K562 (cell line): ENCODE data around the gene PHACTR3. TPM values are rescaled to one million over a fixed set of nuclear protein-coding genes. Genes with fewer than 3 reads are reported as not detected.

Experiments used
- ATAC-seq: fragments of 200-7000 bp; cut with Tn5 transposase; 3 replicates; pipeline ENCODE4 v1.9.1; 2020; ENCODE audit warnings: moderate library complexity
- BruUV-seq: library from RNA; stranded (reverse); fragments of 400-500 nt; replicated peaks from 2 replicates; lab custom pipeline; 2021; lab: Mats Ljungman, UMichigan
- CTCF ChIA-PET: fragments of 300-600 bp; formaldehyde crosslinking; extraction: SDS; loops from one replicate; lab custom pipeline; 2021; ENCODE audit warnings: low intra/inter-chr PET ratio; lab: Yijun Ruan, JAX
- POLR2A ChIA-PET: fragments of 300-600, 350-650 bp; sonication (Branson Sonifier 250); formaldehyde crosslinking; extraction: SDS; loops from one replicate; lab custom pipeline; 2021; ENCODE audit warnings: antibody characterized with exemption, inconsistent platforms; lab: Yijun Ruan, JAX
- DNase-seq, 4 experiments: peaks; one replicate each; pipeline versions ENCODE4 v3.0.0 to v3.0.0-alpha.2; 2011 to 2018; ENCODE audit warnings: low spot score in 3 of 4, mixed read lengths in 3 of 4; ENCODE audit errors: extremely low read depth in 1 of 4
- FAIRE-seq: peaks from 2 replicates; lab custom pipeline; 2011; peaks lifted over from hg19 to GRCh38; lab: Jason Lieb, UNC
- H2AFZ ChIP-seq: 2 replicates; pipeline ENCODE4 v1.6.0; 2011; ENCODE audit warnings: low read depth, low read length, control low read depth, inconsistent platforms
- H3K27ac ChIP-seq: fragments of 200-600 bp; 3 replicates; pipeline ENCODE4 v1.8.0; 2011; ENCODE audit warnings: low read depth, mild to moderate bottlenecking, control low read depth, inconsistent platforms, low read length, moderate library complexity, mixed read lengths; ENCODE audit errors: extremely low read depth
- H3K27me3 ChIP-seq, 2 experiments: fragments of 300-600 bp in 1 of 2; 2 replicates in 1 of 2; 3 replicates in 1 of 2; pipeline versions ENCODE4 v1.6.0 to v1.8.0; 2011; ENCODE audit warnings: inconsistent platforms in 2 of 2, low read length in 2 of 2, mild to moderate bottlenecking in 1 of 2, mixed read lengths in 1 of 2, moderate library complexity in 1 of 2; ENCODE audit not compliant: control insufficient read depth in 2 of 2, insufficient read depth in 2 of 2
- H3K36me3 ChIP-seq: fragments of 300-600 bp; 3 replicates; pipeline ENCODE4 v1.8.0; 2011; ENCODE audit warnings: mild to moderate bottlenecking, low read length, inconsistent platforms; ENCODE audit not compliant: control insufficient read depth, insufficient read depth
- H3K4me1 ChIP-seq, 2 experiments: fragments of 200-600 bp in 1 of 2; replicated peaks in 1 of 2; 2 replicates in 1 of 2; 3 replicates in 1 of 2; pipeline versions ENCODE4 v1.5.1 to v1.8.0; 2011; ENCODE audit warnings: inconsistent platforms in 2 of 2, low read length in 2 of 2, mild to moderate bottlenecking in 1 of 2, mixed read lengths in 1 of 2, moderate library complexity in 1 of 2; ENCODE audit not compliant: control insufficient read depth in 2 of 2, insufficient read depth in 2 of 2
- H3K4me2 ChIP-seq: 2 replicates; pipeline ENCODE4 v1.6.1; 2011; ENCODE audit warnings: low read length, control low read depth, inconsistent platforms, mixed read lengths; ENCODE audit not compliant: insufficient read depth
- H3K4me3 ChIP-seq: fragments of 200-600 bp; sonication (generic), shearing (Covaris generic); 2 replicates; pipeline ENCODE4 v1.5.1; 2016; ENCODE audit warnings: control low read depth, inconsistent platforms
- H3K79me2 ChIP-seq: fragments of 200-600 bp; 3 replicates; pipeline ENCODE4 v1.8.0; 2011; ENCODE audit warnings: low read length, inconsistent platforms; ENCODE audit not compliant: control insufficient read depth, insufficient read depth
- H3K9ac ChIP-seq, 2 experiments: 2 replicates each; pipeline versions ENCODE4 v1.6.0 to v1.6.1; 2011; ENCODE audit warnings: low read depth in 2 of 2, low read length in 2 of 2, control low read depth in 1 of 2, inconsistent platforms in 1 of 2, mild to moderate bottlenecking in 1 of 2, mixed read lengths in 1 of 2; ENCODE audit not compliant: insufficient read depth in 1 of 2
- H3K9me1 ChIP-seq: one replicate; pipeline ENCODE4 v1.6.0; 2011; ENCODE audit warnings: inconsistent platforms, mild to moderate bottlenecking, low read length, moderate library complexity; ENCODE audit not compliant: control insufficient read depth, insufficient read depth
- H3K9me3 ChIP-seq: replicated peaks from 2 replicates; pipeline ENCODE4 v1.5.1; 2011; ENCODE audit warnings: low read depth, low read length, inconsistent platforms; ENCODE audit not compliant: control insufficient read depth, insufficient read depth
- H4K20me1 ChIP-seq: replicated peaks from 2 replicates; pipeline ENCODE4 v1.6.1; 2011; ENCODE audit warnings: low read length, inconsistent platforms, mixed read lengths; ENCODE audit not compliant: control insufficient read depth, insufficient read depth
- ARHGAP35 ChIP-seq: fragments of 450-650 bp; IDR thresholded peaks from 2 replicates; pipeline ENCODE4 v1.6.1; 2018; ENCODE audit not compliant: partially characterized antibody
- BACH1 ChIP-seq: fragments of 200-800 bp; sonication (Bioruptor generic); IDR thresholded peaks from 2 replicates; pipeline ENCODE4 v1.6.1; 2016; ENCODE audit warnings: missing genetic modification characterization, missing compliant biosample characterization
- BCOR ChIP-seq: fragments of 450-650 bp; IDR thresholded peaks from 2 replicates; pipeline ENCODE4 v1.6.1; 2016
- DMBX1 ChIP-seq: fragments of 250-450 bp; sonication (Bioruptor Pico); IDR thresholded peaks from 2 replicates; pipeline ENCODE4 v1.8.0; 2022; ENCODE audit warnings: inconsistent platforms, mild to moderate bottlenecking, moderate library complexity, borderline replicate concordance
- ETS2 ChIP-seq: IDR thresholded peaks from 2 replicates; pipeline ENCODE4 v1.6.1; 2016; ENCODE audit warnings: borderline replicate concordance, missing genetic modification characterization, mild to moderate bottlenecking, moderate library complexity, missing compliant biosample characterization; ENCODE audit not compliant: poor library complexity, severe bottlenecking
- FOS ChIP-seq: IDR thresholded peaks from 3 replicates; pipeline ENCODE4 v1.6.1; 2011; ENCODE audit not compliant: insufficient read length; ENCODE audit errors: extremely low read depth
- ILK ChIP-seq: fragments of 450-650 bp; IDR thresholded peaks from 2 replicates; pipeline ENCODE4 v1.6.1; 2016; ENCODE audit warnings: missing genetic modification characterization, low read depth, mild to moderate bottlenecking, missing compliant biosample characterization, moderate library complexity, borderline replicate concordance
- KLF6 ChIP-seq: fragments of 250-450 bp; sonication (Bioruptor Pico); IDR thresholded peaks from 2 replicates; pipeline ENCODE4 v1.4.0; 2020; ENCODE audit warnings: mild to moderate bottlenecking, moderate library complexity, borderline replicate concordance
- NFE2 ChIP-seq: IDR thresholded peaks from 2 replicates; pipeline ENCODE4 v1.6.1; 2014; ENCODE audit warnings: antibody characterized with exemption, low read depth
- PHB2 ChIP-seq: fragments of 450-650 bp; IDR thresholded peaks from 2 replicates; pipeline ENCODE4 v1.6.1; 2017; ENCODE audit warnings: low read depth
- RAD21 ChIP-seq, 2 experiments: fragments of 250-450 bp in 1 of 2; fragments of 450-650 bp in 1 of 2; sonication (Bioruptor Pico) in 1 of 2; formaldehyde crosslinking in 1 of 2; IDR thresholded peaks in 1 of 2; conservative IDR thresholded peaks in 1 of 2; 2 replicates each; pipeline versions ENCODE4 v1.4.0 to v1.8.0; 2020 to 2022; ENCODE audit warnings: mild to moderate bottlenecking in 2 of 2, moderate library complexity in 1 of 2
- SFPQ ChIP-seq: fragments of 200-400 bp; formaldehyde crosslinking; IDR thresholded peaks from 2 replicates; pipeline ENCODE4 v1.6.1; 2017; ENCODE audit warnings: mild to moderate bottlenecking, low read depth, low read length, moderate library complexity
- XRCC3 ChIP-seq: fragments of 450-650 bp; IDR thresholded peaks from 2 replicates; pipeline ENCODE4 v1.6.1; 2017; ENCODE audit warnings: mild to moderate bottlenecking, moderate library complexity
- ZBED1 ChIP-seq: IDR thresholded peaks from 2 replicates; pipeline ENCODE4 v1.6.1; 2014
- ZNF395 ChIP-seq: fragments of 200-800 bp; sonication (Bioruptor generic); IDR thresholded peaks from 2 replicates; pipeline ENCODE4 v1.6.1; 2017; ENCODE audit warnings: missing genetic modification characterization, missing compliant biosample characterization
- WGBS: fragments of 100-300 bp; shearing (Covaris generic); methylation state at CpG from one replicate; pipeline ENCODE4 v1.1.6; 2016; ENCODE audit warnings: low coverage, mixed read lengths; ENCODE audit not compliant: insufficient coverage; ENCODE audit errors: missing lambda C conversion rate; 5-methylcytosine and 5-hydroxymethylcytosine counted together
- in situ Hi-C: fragments of 300-500 bp; cut with MboI; formaldehyde crosslinking; loops from 4 replicates; pipeline ENCODE4 v1.15.0; 2018; ENCODE audit warnings: inconsistent platforms, mixed read lengths
- intact Hi-C: fragments of 100-400 bp; cut with micrococcal nuclease; formaldehyde crosslinking; loops from 2 replicates; pipeline ENCODE4 v1.14.2; 2022
- polyA plus RNA-seq, 8 experiments: library from polyadenylated mRNA; depleted of rRNA in 4 of 8; stranded (reverse) in 5 of 8; unstranded in 3 of 8; fragments of >200 nt; fragmentation: Nextera tagmentation in 2 of 8; fragmentation: Illumina TruSeq in 1 of 8; extraction: Ambion mirVana in 2 of 8; extraction: Trizol in 1 of 8; gene quantifications; 2 replicates each; pipeline versions ENCODE4 v1.2.1 to v1.2.3, GENCODE V29; 2011 to 2014; ENCODE audit warnings: inconsistent platforms in 1 of 8, missing spikeins in 1 of 8
- total RNA-seq, 7 experiments: library from RNA; depleted of rRNA in 6 of 7; stranded (reverse); fragments of >200 nt in 6 of 7; fragmentation: Illumina TruSeq in 2 of 7; extraction: Trizol in 2 of 7; gene quantifications; 2 replicates each; pipeline versions ENCODE4 v1.2.1 to v1.2.3, GENCODE V29; 2011 to 2021; ENCODE audit warnings: low replicate concordance in 1 of 7
- TF ChIP-seq, protein P1 (sequence below): sonication (generic); formaldehyde crosslinking; IDR thresholded peaks from 2 replicates; pipeline ENCODE4 v1.8.0; 2023; ENCODE audit warnings: mild to moderate bottlenecking, missing genetic modification reagents
- TF ChIP-seq, protein P2 (sequence below): conservative IDR thresholded peaks from 2 replicates; pipeline ENCODE4 v1.6.1; 2011; ENCODE audit warnings: low read depth, mild to moderate bottlenecking, low read length; ENCODE audit not compliant: control insufficient read depth

The PHACTR3 gene
- total and polyA plus RNA-seq, 9 of the 15 experiments (the other 6 are each of a cell fraction or from before 2014, with no cell fraction given) = not detected

GRCh38 chr20:59752101-59752586 lies 147.8 kb downstream of the PHACTR3 start:
- no peak overlapping the region for H3K4me3 ChIP-seq
- H3K4me1 ChIP-seq = peaks cover 0 to 4% of the 10 kb centered on the region in 2 experiments; a peak in 1 of 5 replicates
- ChIA-PET CTCF (interaction anchor here (2.7 kb wide), 1 partner anchor 153 kb away, joined by 27 read pairs; no protein-coding TSS in a partner anchor), POLR2A (no interaction called here)
- DNase-seq = no peak
- H3K9me1 ChIP-seq = no peaks in the 10 kb centered on the region
- no TSS peak for BruUV-seq
- peaks cover 12 to 55% of the 10 kb centered on the region in 2 experiments for H3K27me3 ChIP-seq
- H3K9ac ChIP-seq = no peak overlapping the region
- ATAC-seq = no peak
- H3K36me3 ChIP-seq = no peaks in the 10 kb centered on the region
- H3K4me2 ChIP-seq = no peak overlapping the region
- no peaks in the 10 kb centered on the region for H3K9me3 ChIP-seq
- H2AFZ ChIP-seq = no peak overlapping the region
- no peaks in the 10 kb centered on the region for H3K79me2 ChIP-seq
- peaks cover 3% of the 10 kb centered on the region for H4K20me1 ChIP-seq
- in situ Hi-C loops (loop anchor here (5.0 kb wide), 1 partner anchor 170 kb away; no protein-coding TSS in a partner anchor), intact Hi-C loops (no loop called here)
- no peak for FAIRE-seq
- no peak overlapping the region for H3K27ac ChIP-seq
- WGBS = under 1% methylated on average over 17 of the region's 17 CpGs
- TF ChIP-seq BACH1 (tag) = no peak
- no peak for TF ChIP-seq BCOR
- no peak for TF ChIP-seq XRCC3
- no peak for TF ChIP-seq KLF6 (CRISPR knock-in tag)
- no peak for TF ChIP-seq ZNF395 (CRISPR knock-in tag)
- TF ChIP-seq ETS2 (tag) = no peak
- no peak for TF ChIP-seq ZBED1
- TF ChIP-seq ILK = no peak
- no peak for TF ChIP-seq RAD21 (CRISPR knock-in tag; conservative IDR thresholded peaks at IDR 0.05 in 1 of 2, IDR thresholded peaks at IDR 0.05 in 1 of 2)
- TF ChIP-seq NFE2 = no peak
- no peak for TF ChIP-seq SFPQ
- no peak for TF ChIP-seq FOS
- no peak for TF ChIP-seq PHB2
- TF ChIP-seq, protein P1, sequence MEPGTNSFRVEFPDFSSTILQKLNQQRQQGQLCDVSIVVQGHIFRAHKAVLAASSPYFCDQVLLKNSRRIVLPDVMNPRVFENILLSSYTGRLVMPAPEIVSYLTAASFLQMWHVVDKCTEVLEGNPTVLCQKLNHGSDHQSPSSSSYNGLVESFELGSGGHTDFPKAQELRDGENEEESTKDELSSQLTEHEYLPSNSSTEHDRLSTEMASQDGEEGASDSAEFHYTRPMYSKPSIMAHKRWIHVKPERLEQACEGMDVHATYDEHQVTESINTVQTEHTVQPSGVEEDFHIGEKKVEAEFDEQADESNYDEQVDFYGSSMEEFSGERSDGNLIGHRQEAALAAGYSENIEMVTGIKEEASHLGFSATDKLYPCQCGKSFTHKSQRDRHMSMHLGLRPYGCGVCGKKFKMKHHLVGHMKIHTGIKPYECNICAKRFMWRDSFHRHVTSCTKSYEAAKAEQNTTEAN (CRISPR knock-in tag) = no peak
- TF ChIP-seq ARHGAP35 = no peak
- no peak for TF ChIP-seq DMBX1 (CRISPR knock-in tag)
- TF ChIP-seq, protein P2, sequence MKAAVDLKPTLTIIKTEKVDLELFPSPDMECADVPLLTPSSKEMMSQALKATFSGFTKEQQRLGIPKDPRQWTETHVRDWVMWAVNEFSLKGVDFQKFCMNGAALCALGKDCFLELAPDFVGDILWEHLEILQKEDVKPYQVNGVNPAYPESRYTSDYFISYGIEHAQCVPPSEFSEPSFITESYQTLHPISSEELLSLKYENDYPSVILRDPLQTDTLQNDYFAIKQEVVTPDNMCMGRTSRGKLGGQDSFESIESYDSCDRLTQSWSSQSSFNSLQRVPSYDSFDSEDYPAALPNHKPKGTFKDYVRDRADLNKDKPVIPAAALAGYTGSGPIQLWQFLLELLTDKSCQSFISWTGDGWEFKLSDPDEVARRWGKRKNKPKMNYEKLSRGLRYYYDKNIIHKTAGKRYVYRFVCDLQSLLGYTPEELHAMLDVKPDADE = no peak
